NCI-H187 (cell line): Measurements from ENCODE around the gene SEMA4G.

ENCODE experiments used
- DNase-seq, 2 experiments: peaks; one replicate each; lab custom pipeline; 2025; lab: John Stamatoyannopoulos, UW

SEMA4G gene, protein sequence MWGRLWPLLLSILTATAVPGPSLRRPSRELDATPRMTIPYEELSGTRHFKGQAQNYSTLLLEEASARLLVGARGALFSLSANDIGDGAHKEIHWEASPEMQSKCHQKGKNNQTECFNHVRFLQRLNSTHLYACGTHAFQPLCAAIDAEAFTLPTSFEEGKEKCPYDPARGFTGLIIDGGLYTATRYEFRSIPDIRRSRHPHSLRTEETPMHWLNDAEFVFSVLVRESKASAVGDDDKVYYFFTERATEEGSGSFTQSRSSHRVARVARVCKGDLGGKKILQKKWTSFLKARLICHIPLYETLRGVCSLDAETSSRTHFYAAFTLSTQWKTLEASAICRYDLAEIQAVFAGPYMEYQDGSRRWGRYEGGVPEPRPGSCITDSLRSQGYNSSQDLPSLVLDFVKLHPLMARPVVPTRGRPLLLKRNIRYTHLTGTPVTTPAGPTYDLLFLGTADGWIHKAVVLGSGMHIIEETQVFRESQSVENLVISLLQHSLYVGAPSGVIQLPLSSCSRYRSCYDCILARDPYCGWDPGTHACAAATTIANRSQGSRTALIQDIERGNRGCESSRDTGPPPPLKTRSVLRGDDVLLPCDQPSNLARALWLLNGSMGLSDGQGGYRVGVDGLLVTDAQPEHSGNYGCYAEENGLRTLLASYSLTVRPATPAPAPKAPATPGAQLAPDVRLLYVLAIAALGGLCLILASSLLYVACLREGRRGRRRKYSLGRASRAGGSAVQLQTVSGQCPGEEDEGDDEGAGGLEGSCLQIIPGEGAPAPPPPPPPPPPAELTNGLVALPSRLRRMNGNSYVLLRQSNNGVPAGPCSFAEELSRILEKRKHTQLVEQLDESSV

GRCh38 chr10:100969187-100970075 is at the start of gene SEMA4G:
SEMA4G (plus strand) TSS chr10:100969504; CDS start chr10:100972913, 3,409 bp downstream.
- DNase-seq: peak in 1 of 2 experiments; percentile 4

DNA sequence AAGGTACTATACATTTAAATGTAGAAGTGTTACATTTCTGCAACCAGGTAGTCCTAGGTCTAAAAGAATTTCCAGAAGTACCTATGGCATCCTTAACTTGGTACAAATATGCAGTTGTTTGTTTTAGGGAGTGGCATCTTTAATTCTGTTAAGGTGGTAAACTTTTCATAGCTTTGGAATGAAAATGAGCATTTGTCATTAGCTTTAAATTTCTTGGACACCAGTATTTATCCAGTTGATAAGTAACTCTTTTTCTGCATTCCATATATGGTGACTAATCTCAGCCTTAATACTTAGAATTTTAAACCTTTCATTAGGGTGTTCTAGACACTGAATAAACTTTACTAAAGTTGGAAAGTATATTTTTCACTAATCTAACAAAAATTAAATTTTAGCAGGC is 45.7 kb upstream of the SEMA4G start:
- DNase-seq: no peak

DNA sequence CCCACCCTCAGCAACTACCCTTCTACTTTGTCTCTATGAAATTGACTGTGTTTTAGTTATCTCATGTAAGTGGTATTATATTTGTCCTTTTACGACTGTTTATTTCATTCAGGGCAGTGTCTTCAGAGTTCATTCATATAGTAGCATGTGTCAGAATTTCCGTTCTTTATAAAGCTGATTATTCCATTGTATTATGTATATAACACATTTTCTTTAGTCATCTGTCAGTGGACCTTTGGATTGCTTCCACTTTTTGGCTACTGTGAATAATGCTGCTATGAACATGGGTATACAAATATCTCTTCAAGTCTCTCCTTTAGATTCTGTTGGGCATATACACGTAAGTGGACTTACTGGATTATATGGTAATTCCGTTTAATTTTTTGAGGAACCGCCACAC is 42.0 kb upstream of the SEMA4G start:
- DNase-seq: no peak

DNA sequence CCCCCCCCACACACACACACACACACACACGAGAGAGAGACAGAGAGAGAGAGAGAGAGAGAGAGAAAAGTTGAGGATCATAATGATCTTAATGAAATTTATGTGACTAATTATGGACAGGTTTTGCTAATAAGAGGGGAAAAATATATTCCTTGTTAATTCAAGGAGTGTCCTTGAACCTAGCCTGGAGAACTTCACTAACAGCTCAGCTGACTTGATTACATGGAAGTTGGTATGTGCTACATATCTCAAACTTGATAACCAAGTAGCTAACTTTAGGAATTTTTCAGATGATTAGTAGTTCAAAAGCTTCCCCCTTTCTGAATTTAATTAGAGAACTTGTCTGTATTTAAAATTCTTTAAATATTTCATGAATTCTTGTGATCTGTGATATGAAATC is 41.3 kb upstream of the SEMA4G start:
- no peak for DNase-seq

DNA sequence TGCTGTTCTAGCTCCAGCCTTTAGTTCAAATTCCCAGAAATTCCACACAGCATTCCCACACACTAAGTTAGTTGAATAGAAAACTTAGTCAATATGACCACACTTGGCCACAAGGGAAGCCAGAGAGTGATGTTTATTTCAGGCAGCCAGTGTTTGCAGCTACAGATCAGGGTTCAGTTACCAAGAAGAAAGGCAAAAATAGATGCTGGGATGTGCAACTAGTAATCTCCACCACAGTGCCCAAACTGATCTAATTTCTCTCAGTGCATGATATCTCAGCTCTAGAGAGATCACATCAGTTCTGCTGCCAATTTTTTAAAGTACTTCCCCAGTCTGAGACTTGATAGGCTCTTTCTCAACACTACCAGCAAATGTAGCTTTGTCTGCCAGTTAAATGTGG is 38.9 kb upstream of the SEMA4G start:
- DNase-seq: no peak

- no peak for DNase-seq
These were observed 35.1 kb upstream of the SEMA4G start for GRCh38 chr10:100934084-100934659.

DNA sequence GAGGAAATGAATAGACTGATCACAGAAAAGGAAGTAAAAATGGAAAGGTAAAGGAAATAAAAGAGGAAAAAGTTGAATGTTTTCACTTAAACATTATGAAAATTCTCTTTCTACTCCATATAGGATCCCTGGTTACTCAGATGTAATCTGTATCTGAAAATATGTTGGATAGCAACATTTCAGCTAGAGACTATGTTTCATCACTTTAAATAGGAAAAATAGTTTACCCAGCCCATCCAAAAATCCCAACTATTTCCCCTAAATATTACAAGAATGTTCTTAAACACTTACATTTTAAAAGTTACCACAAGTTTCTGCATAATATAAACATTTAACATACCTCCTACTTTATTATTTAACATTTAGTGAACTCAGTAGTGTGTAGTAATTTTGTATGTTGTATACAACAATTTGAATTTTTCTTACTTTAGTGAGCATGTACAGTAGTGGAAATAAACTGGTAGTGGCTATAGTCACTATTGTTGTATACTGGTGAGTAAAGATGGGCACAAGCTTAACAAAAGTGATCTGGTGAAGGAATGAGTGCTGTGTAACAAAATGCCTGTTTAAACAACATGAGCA is 29.4 kb upstream of the SEMA4G start:
- DNase-seq: no peak

DNA sequence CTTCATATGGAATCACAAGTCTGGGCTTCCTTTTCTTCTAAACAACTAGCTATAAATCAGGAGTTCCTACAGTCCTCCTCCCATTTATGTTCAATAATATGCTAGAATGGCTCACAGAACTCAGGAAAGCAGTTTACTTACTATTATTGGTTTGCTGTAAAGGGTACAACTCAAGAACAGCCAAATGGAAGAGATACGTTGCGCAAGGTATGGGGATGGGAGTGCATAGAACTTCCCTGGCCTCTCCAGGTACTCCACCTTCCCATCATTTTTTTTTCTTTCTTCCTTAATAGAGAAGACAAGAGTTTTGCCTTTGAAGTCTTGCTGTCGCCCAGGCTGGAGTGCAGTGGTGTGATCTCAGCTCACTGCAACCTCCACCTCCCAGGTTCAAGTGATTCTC is 27.1 kb upstream of the SEMA4G start:
- DNase-seq: no peak

DNA sequence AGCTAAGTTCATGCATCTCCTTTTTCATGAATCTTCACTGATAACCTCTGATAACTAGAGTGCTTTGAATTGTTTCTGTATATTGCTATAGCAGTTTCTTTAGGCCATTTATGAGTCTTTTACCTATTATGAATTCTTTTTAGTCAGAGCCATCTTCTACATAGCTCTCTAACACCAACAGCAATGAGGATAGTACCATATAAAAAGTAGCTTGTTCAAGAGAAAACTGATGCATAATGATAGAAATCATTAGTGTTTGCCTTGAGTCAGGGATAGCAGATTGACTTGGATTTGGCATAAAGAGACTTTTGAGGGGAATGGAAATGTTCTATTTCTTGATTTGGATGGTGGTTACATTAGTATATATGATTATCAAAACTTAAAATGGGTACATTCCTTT is 25.8 kb upstream of the SEMA4G start:
- DNase-seq: no peak

DNA sequence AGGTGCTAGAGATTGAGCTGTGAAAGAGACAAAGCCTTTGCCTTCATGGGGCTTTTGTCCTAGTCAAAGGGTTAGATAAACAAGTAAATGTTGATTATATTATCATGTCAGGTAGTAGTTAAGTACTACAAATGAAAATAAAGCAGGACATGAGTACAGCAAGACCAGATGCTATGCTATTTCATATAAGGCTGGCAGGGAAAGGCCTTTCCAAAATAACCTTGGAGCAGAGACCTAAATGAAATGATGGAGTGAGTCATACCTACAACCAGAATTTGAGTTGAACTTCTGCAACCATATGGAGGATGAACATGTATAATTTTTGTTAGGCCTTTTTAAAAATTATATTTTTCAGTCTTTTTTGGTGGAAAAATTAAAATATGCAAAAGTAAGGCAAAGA is 23.6 kb upstream of the SEMA4G start:
- DNase-seq: no peak

GRCh38 chr10:100948916-100949315 is 20.4 kb upstream of the SEMA4G start:
- no peak for DNase-seq

GRCh38 chr10:100960251-100960650 is 9.1 kb upstream of the SEMA4G start:
- DNase-seq: no peak

DNA sequence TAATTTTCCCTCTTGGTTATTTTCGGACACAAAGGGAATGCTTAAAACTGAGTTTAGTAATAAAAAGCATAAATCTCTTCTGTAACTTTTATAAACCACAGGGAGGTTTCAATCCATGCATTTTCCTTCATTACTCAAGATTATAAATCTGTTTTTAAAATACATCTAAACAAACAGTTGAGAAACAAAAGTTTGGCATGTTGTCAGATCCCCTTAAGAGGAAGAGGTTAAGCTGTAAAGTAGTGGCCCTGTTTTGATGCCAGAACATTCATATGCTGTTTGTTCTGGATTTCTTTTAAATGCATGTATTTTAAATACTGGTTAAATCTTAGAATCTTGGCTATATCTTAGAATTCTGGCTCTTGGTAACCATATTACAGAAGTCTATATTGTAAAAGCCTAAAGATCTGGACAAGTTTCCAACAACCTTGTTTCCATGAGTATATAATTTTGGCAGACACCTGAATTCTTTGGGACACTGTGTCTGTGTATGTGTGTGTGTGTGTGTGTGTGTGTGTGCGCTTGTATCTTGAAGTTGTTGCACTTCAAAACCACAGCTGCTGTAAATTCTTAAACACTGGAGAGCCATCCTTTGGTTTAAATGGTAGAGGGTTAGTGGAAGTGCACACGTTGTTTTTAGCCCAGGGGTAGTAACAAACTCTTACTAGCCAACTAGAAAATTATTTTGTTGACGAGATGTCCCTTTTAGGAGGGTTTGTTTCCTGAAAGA is 6.8 kb upstream of the SEMA4G start:
- no peak for DNase-seq

- DNase-seq: no peak
These were observed 5.5 kb upstream of the SEMA4G start for GRCh38 chr10:100963826-100964225.

GRCh38 chr10:100965820-100966219 is 3.5 kb upstream of the SEMA4G start:
- no peak for DNase-seq

DNA sequence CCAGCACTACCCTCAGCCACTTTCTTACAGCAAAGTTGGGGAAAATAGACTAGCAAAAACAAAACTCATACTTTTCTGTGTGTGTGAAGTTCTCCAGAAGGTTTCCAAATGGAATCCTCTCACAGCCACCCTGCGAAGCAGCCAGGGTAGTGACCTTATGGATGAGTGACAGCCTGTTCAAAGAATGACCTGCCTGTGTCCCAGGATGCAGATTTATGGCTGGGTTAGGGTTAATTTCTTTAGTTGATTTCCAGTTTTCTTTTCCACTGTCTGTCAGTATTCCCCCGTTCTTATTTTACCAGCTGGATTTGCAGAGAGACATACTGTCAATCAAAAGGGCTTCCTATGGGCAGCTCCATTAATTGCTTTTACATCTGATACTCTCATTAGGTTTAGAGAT is 2.4 kb upstream of the SEMA4G start:
- DNase-seq: no peak

DNA sequence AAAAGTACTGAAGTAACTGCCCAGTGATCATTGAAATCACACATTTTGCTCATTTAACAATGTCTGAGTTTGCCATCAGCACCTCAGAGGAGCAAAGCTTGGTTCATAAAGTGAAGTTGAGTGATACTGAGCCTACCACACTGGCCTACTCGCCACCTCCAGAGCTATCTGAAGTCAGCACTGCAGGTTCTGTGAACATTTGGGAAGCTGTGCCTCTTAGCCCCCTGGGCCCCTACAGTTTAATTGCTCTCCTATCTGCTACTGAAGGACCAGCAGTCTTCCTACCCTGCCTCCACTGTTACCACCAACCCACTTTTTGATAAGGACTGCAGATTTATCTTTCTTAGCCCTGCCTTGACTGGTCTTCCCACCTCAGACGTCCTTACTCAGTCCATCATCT is 2.0 kb upstream of the SEMA4G start:
- DNase-seq: no peak

DNA sequence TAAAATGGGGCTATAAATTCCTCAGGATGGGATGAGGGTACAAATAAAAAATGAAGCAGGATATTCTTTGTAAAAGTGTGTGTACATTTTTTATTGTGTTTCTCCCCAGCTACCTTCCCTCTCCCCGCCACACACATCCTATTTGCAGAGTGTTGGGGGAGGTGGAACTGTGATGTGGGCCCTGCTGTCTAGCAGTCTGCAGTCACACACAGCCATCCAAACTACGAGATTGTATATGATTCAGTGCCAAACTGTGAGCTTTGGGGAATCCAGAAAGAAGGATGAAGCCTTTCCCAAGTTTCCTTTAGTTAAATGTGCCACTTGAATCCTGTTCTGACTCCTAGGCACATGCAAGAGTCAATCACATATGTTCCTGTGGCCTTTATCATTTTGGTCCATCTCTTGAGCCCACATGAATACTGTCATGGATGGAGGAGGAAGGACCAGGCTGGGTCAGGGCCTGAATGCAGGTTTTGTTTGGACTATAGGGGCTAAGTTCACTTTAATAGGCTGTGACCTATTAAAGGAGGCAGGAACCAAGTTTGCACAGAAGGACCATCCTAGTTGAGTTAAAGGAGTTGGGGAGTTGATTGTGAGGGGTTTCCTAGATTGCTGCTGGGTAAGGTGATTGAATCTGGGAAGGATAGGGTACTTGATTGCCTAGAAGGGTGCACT is 1.1 kb upstream of the SEMA4G start:
- no peak for DNase-seq

DNA sequence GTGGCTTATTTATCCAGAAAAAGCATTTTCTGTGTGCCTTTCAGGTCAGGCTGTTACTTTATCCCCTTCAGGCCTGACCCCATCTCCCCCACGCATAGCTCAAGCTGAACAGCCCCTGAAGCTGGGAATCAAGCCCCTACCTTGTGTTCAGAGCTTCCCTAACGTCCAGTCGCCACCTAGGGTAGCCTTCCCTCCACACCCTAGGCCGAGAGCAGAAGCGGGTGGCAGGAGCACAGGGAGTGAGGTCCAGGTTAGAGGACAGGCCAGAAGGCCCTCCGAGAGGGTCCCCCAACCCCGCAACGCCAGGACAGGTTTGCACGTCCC is 479 bp upstream of the SEMA4G start:
- DNase-seq: no peak
